Hepatic stellate cell (primary cell): Measurements from ENCODE around the gene ITK.

Source experiments
- DNase-seq: peaks from one replicate; pipeline ENCODE4 v3.0.0; 2011; ENCODE audit warnings: low spot score

Gene ITK

GRCh38 chr5:157283434-157283833 is 102.8 kb downstream of the ITK start:
- no peak for DNase-seq

- no peak for DNase-seq
Measured at GRCh38 chr5:157284458-157285212, 104.0 kb downstream of the ITK start.

GRCh38 chr5:157285310-157286035 is 104.8 kb downstream of the ITK start:
- DNase-seq = no peak

- DNase-seq = no peak
Measured at GRCh38 chr5:157286761-157287211, 106.1 kb downstream of the ITK start.

GRCh38 chr5:157288405-157289163 is 107.9 kb downstream of the ITK start:
- DNase-seq = no peak

- DNase-seq = no peak
Measured at GRCh38 chr5:157289164-157289819, 108.7 kb downstream of the ITK start.

GRCh38 chr5:157290156-157290980 is 109.7 kb downstream of the ITK start:
- DNase-seq = no peak

GRCh38 chr5:157290981-157291711 is 110.5 kb downstream of the ITK start:
- no peak for DNase-seq

- DNase-seq = no peak
Measured at GRCh38 chr5:157292599-157292998, 112.0 kb downstream of the ITK start.

- no peak for DNase-seq
Measured at GRCh38 chr5:157294407-157295091, 113.9 kb downstream of the ITK start.

GRCh38 chr5:157295247-157295646 is 114.6 kb downstream of the ITK start:
- DNase-seq = no peak

- no peak for DNase-seq
Measured at GRCh38 chr5:157300564-157300963, 119.9 kb downstream of the ITK start.

- no peak for DNase-seq
Measured at GRCh38 chr5:157301066-157301465, 120.4 kb downstream of the ITK start.

GRCh38 chr5:157303023-157303422 is 122.4 kb downstream of the ITK start:
- no peak for DNase-seq

- no peak for DNase-seq
Measured at GRCh38 chr5:157303667-157304327, 123.2 kb downstream of the ITK start.
